Measurements from ENCODE around the gene TMEM131L.
"Not testable (repeated sequence)": the region's sequence is repeated elsewhere in the genome, so short reads cannot be mapped to it uniquely, and the experiment has no call there.

TMEM131L gene

GRCh38 chr4:153506341-153507309, 40.5 kb downstream of the TMEM131L start:
- DNase-seq, result no peak

GRCh38 chr4:153507310-153508073, 41.3 kb downstream of the TMEM131L start:
- no peak for DNase-seq

GRCh38 chr4:153509212-153509611, 43.1 kb downstream of the TMEM131L start:
- DNase-seq, result not testable (repeated sequence)

- no peak for DNase-seq
Observed at GRCh38 chr4:153509724-153510123, 43.6 kb downstream of the TMEM131L start.

GRCh38 chr4:153510252-153511001, 44.3 kb downstream of the TMEM131L start:
- DNase-seq, result no peak

GRCh38 chr4:153511104-153511503, 44.9 kb downstream of the TMEM131L start:
- DNase-seq, result no peak

GRCh38 chr4:153512162-153512852, 46.1 kb downstream of the TMEM131L start:
- no peak for DNase-seq

- no peak for DNase-seq
Observed at GRCh38 chr4:153512952-153513500, 46.9 kb downstream of the TMEM131L start.

- no peak for DNase-seq
Observed at GRCh38 chr4:153513596-153513995, 47.4 kb downstream of the TMEM131L start.

- DNase-seq, result no peak
Observed at GRCh38 chr4:153514001-153514526, 47.9 kb downstream of the TMEM131L start.

- DNase-seq, result no peak
Observed at GRCh38 chr4:153514688-153515426, 48.7 kb downstream of the TMEM131L start.

- DNase-seq, result no peak
Observed at GRCh38 chr4:153517159-153517558, 51.0 kb downstream of the TMEM131L start.

- no peak for DNase-seq
Observed at GRCh38 chr4:153518001-153518400, 51.8 kb downstream of the TMEM131L start.

GRCh38 chr4:153518637-153519389, 52.7 kb downstream of the TMEM131L start:
- no peak for DNase-seq

GRCh38 chr4:153519687-153520086, 53.5 kb downstream of the TMEM131L start:
- no peak for DNase-seq

- DNase-seq, result no peak
Observed at GRCh38 chr4:153520227-153520626, 54.1 kb downstream of the TMEM131L start.

GRCh38 chr4:153520801-153521329, 54.7 kb downstream of the TMEM131L start:
- no peak for DNase-seq

GRCh38 chr4:153521478-153521877, 55.3 kb downstream of the TMEM131L start:
- DNase-seq, result no peak

- no peak for DNase-seq
Observed at GRCh38 chr4:153521999-153522801, 56.0 kb downstream of the TMEM131L start.
